Neural cell (in vitro differentiated cells): Measurements from ENCODE around the gene ATP7B. TPM values are rescaled to one million over a fixed set of nuclear protein-coding genes. Genes with fewer than 3 reads are reported as not detected.

Source experiments
- H2AFZ ChIP-seq: fragments of 200-600, 300-800 bp; sonication (generic), shearing (Covaris generic); 2 replicates; pipeline ENCODE4 v1.6.0; 2014; ENCODE audit warnings: low read depth, mild to moderate bottlenecking, antibody characterized with exemption, low read length, moderate library complexity
- H3F3A ChIP-seq: fragments of 200-600 bp; shearing (Covaris generic); 2 replicates; pipeline ENCODE4 v1.6.1; 2016; ENCODE audit warnings: mild to moderate bottlenecking, moderate library complexity, mixed read lengths, antibody characterized with exemption, low read length; ENCODE audit not compliant: insufficient read depth, poor library complexity, severe bottlenecking
- H3K27ac ChIP-seq: fragments of 200-600, 300-800 bp; sonication (generic), shearing (Covaris generic); 2 replicates; pipeline ENCODE4 v1.5.1; 2014; ENCODE audit warnings: mild to moderate bottlenecking, low read length, moderate library complexity
- H3K27me3 ChIP-seq: fragments of 300-800, 200-600 bp; sonication (generic), shearing (Covaris generic); 2 replicates; pipeline ENCODE4 v1.6.0; 2014; ENCODE audit warnings: mild to moderate bottlenecking, low read depth, low read length, moderate library complexity; ENCODE audit not compliant: insufficient read depth
- H3K36me3 ChIP-seq: fragments of 300-800, 200-600 bp; sonication (generic), shearing (Covaris generic); 2 replicates; pipeline ENCODE4 v1.5.1; 2014; ENCODE audit warnings: mild to moderate bottlenecking, antibody characterized with exemption, low read length, moderate library complexity; ENCODE audit not compliant: insufficient read depth
- H3K4me2 ChIP-seq: fragments of 300-800, 200-600 bp; sonication (generic), shearing (Covaris generic); 2 replicates; pipeline ENCODE4 v1.6.0; 2014; ENCODE audit warnings: mild to moderate bottlenecking, low read length
- H3K4me3 ChIP-seq: fragments of 300-800, 200-600 bp; sonication (generic), shearing (Covaris generic); 2 replicates; pipeline ENCODE4 v1.5.1; 2014; ENCODE audit warnings: mild to moderate bottlenecking, low read length, moderate library complexity
- H3K79me2 ChIP-seq: fragments of 200-600 bp; shearing (Covaris generic); replicated peaks from 2 replicates; pipeline ENCODE4 v1.6.0; 2014; ENCODE audit warnings: mild to moderate bottlenecking, low read length, moderate library complexity; ENCODE audit not compliant: insufficient read depth
- H3K9ac ChIP-seq: fragments of 300-800, 200-600 bp; sonication (generic), shearing (Covaris generic); 2 replicates; pipeline ENCODE4 v1.6.1; 2016; ENCODE audit warnings: mild to moderate bottlenecking, low read length, mixed read lengths
- H3K9me2 ChIP-seq: fragments of 200-600 bp; shearing (Covaris generic); 2 replicates; pipeline ENCODE4 v1.6.1; 2016; ENCODE audit warnings: mild to moderate bottlenecking, low read length, mixed read lengths; ENCODE audit not compliant: insufficient read depth
- H3K9me3 ChIP-seq: fragments of 200-600, 300-800 bp; sonication (generic), shearing (Covaris generic); 2 replicates; pipeline ENCODE4 v1.6.1; 2016; ENCODE audit warnings: mild to moderate bottlenecking, mixed run types, low read length, moderate library complexity, mixed read lengths
- H4K20me1 ChIP-seq: fragments of 200-600 bp; shearing (Covaris generic); 2 replicates; pipeline ENCODE4 v1.6.1; 2016; ENCODE audit warnings: mild to moderate bottlenecking, mixed run types; ENCODE audit not compliant: insufficient read depth
- EP300 ChIP-seq: fragments of 450-650 bp; conservative IDR thresholded peaks from 2 replicates; pipeline ENCODE4 v1.6.1; 2014; ENCODE audit warnings: antibody characterized with exemption, mild to moderate bottlenecking, moderate library complexity; ENCODE audit not compliant: poor library complexity, severe bottlenecking
- EZH2 ChIP-seq: fragments of 200-600, 300-800 bp; shearing (Covaris generic), sonication (generic); IDR thresholded peaks from 2 replicates; pipeline ENCODE4 v1.6.1; 2014; ENCODE audit warnings: antibody characterized with exemption, low read length, borderline replicate concordance, mild to moderate bottlenecking; ENCODE audit not compliant: insufficient read depth, poor library complexity, severe bottlenecking
- MXI1 ChIP-seq: fragments of 450-650 bp; conservative IDR thresholded peaks from 2 replicates; pipeline ENCODE4 v1.6.1; 2014; ENCODE audit warnings: antibody characterized with exemption, mild to moderate bottlenecking; ENCODE audit not compliant: poor library complexity, severe bottlenecking
- POLR2AphosphoS5 ChIP-seq: IDR thresholded peaks from 2 replicates; pipeline ENCODE4 v1.6.1; 2012
- RAD21 ChIP-seq: fragments of 450-650 bp; conservative IDR thresholded peaks from 2 replicates; pipeline ENCODE4 v1.6.1; 2014; ENCODE audit warnings: antibody characterized with exemption, mild to moderate bottlenecking, moderate library complexity
- SMC3 ChIP-seq: fragments of 450-650 bp; conservative IDR thresholded peaks from 2 replicates; pipeline ENCODE4 v1.6.1; 2014; ENCODE audit warnings: antibody characterized with exemption, mild to moderate bottlenecking, moderate library complexity; ENCODE audit not compliant: poor library complexity
- TAF1 ChIP-seq: IDR thresholded peaks from 2 replicates; pipeline ENCODE4 v1.6.1; 2012; ENCODE audit warnings: low read depth
- polyA plus RNA-seq: library from polyadenylated mRNA; depleted of rRNA; stranded (reverse); fragments of >200 nt; gene quantifications from 2 replicates; pipeline ENCODE4 v1.2.3, GENCODE V29; 2014
- TF ChIP-seq, protein P1 (sequence below): fragments of 450-650 bp; IDR thresholded peaks from 2 replicates; pipeline ENCODE4 v1.5.1; 2014; ENCODE audit warnings: antibody characterized with exemption, mild to moderate bottlenecking, moderate library complexity; ENCODE audit not compliant: poor library complexity, severe bottlenecking
- TF ChIP-seq, protein P2 (sequence below): IDR thresholded peaks from 2 replicates; pipeline ENCODE4 v1.6.1; 2012; ENCODE audit warnings: borderline replicate concordance

The ATP7B gene
- polyA plus RNA-seq, 1 donor from 2014 or later: 6.3 TPM

DNA sequence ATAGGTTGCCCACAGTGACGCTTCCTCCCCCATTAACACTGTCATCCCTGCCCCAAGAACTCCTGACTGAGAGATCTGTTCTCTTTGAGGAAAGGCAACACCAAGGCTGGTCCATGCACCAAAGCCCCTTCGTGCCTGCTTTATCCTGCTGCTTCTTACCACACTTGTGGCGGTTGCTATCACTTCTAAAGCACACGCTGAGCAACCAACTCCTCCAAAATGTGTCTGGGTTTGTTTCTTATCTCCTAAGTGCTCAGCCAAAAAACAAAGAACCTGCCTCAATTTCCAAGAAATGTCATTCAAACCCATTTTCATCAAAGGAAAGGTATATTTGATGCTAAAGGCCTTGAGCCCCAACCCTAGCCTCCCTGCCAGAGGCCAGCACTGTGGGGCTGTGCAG, 14.6 kb downstream of the ATP7B start:
- Histone ChIP-seq H3K4me2 (no peak overlapping the region), H3K9ac (no peak overlapping the region), H3K27ac (no peak overlapping the region)

GRCh38 chr13:51995677-51996551, 15.3 kb downstream of the ATP7B start:
- Histone ChIP-seq H3K4me3 (no peak overlapping the region), H3K36me3 (no peaks in the 10 kb centered on the region), H3K9ac (no peak overlapping the region), H2AFZ (no peak overlapping the region), H3K9me2 (no peaks in the 10 kb centered on the region), H3K4me2 (no peak overlapping the region), H3K27ac (no peak overlapping the region), H4K20me1 (no peaks in the 10 kb centered on the region), H3F3A (no peaks in the 10 kb centered on the region), H3K27me3 (no peaks in the 10 kb centered on the region), H3K79me2 (peaks cover 3% of the 10 kb centered on the region), H3K9me3 (no peaks in the 10 kb centered on the region)
- TF ChIP-seq EP300: no peak
- TF ChIP-seq TAF1: no peak
- no peak for TF ChIP-seq POLR2AphosphoS5
- TF ChIP-seq, protein P1, sequence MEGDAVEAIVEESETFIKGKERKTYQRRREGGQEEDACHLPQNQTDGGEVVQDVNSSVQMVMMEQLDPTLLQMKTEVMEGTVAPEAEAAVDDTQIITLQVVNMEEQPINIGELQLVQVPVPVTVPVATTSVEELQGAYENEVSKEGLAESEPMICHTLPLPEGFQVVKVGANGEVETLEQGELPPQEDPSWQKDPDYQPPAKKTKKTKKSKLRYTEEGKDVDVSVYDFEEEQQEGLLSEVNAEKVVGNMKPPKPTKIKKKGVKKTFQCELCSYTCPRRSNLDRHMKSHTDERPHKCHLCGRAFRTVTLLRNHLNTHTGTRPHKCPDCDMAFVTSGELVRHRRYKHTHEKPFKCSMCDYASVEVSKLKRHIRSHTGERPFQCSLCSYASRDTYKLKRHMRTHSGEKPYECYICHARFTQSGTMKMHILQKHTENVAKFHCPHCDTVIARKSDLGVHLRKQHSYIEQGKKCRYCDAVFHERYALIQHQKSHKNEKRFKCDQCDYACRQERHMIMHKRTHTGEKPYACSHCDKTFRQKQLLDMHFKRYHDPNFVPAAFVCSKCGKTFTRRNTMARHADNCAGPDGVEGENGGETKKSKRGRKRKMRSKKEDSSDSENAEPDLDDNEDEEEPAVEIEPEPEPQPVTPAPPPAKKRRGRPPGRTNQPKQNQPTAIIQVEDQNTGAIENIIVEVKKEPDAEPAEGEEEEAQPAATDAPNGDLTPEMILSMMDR: no peak
- TF ChIP-seq, protein P2, sequence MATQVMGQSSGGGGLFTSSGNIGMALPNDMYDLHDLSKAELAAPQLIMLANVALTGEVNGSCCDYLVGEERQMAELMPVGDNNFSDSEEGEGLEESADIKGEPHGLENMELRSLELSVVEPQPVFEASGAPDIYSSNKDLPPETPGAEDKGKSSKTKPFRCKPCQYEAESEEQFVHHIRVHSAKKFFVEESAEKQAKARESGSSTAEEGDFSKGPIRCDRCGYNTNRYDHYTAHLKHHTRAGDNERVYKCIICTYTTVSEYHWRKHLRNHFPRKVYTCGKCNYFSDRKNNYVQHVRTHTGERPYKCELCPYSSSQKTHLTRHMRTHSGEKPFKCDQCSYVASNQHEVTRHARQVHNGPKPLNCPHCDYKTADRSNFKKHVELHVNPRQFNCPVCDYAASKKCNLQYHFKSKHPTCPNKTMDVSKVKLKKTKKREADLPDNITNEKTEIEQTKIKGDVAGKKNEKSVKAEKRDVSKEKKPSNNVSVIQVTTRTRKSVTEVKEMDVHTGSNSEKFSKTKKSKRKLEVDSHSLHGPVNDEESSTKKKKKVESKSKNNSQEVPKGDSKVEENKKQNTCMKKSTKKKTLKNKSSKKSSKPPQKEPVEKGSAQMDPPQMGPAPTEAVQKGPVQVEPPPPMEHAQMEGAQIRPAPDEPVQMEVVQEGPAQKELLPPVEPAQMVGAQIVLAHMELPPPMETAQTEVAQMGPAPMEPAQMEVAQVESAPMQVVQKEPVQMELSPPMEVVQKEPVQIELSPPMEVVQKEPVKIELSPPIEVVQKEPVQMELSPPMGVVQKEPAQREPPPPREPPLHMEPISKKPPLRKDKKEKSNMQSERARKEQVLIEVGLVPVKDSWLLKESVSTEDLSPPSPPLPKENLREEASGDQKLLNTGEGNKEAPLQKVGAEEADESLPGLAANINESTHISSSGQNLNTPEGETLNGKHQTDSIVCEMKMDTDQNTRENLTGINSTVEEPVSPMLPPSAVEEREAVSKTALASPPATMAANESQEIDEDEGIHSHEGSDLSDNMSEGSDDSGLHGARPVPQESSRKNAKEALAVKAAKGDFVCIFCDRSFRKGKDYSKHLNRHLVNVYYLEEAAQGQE: no peak
- no peak for TF ChIP-seq MXI1

More for the DNA sequence above, 14.6 kb downstream of the ATP7B start:
- H4K20me1 ChIP-seq: no peaks in the 10 kb centered on the region
- TF ChIP-seq TAF1 (no peak), RAD21 (no peak), MXI1 (no peak), EZH2 (no peak), SMC3 (no peak), EP300 (no peak), POLR2AphosphoS5 (no peak)
- TF ChIP-seq, protein P1: no peak
- TF ChIP-seq, protein P2: no peak
- H3K27me3 ChIP-seq: no peaks in the 10 kb centered on the region
- no peak overlapping the region for H2AFZ ChIP-seq
- H3K36me3 ChIP-seq: no peaks in the 10 kb centered on the region
- H3K9me2 ChIP-seq: no peaks in the 10 kb centered on the region
- no peaks in the 10 kb centered on the region for H3F3A ChIP-seq
- H3K4me3 ChIP-seq: no peak overlapping the region
- no peaks in the 10 kb centered on the region for H3K9me3 ChIP-seq
- peaks cover 3% of the 10 kb centered on the region for H3K79me2 ChIP-seq
